Ishikawa (cell line): ENCODE data around the gene LDLRAP1.
A peak's percentile ranks its signal among the peaks of the same experiment; 100 is the strongest.

Experiments
- CEBPB ChIP-seq: IDR thresholded peaks from 2 replicates; pipeline ENCODE4 v1.6.1; 2012
- CREB1 ChIP-seq: IDR thresholded peaks from 2 replicates; pipeline ENCODE4 v1.6.1; 2012; ENCODE audit warnings: low read depth
- EGR1 ChIP-seq: IDR thresholded peaks from 2 replicates; pipeline ENCODE4 v1.6.1; 2012
- EP300 ChIP-seq: IDR thresholded peaks from 2 replicates; pipeline ENCODE4 v1.6.1; 2012; ENCODE audit warnings: borderline replicate concordance
- FOXM1 ChIP-seq: IDR thresholded peaks from 2 replicates; pipeline ENCODE4 v1.6.1; 2012; ENCODE audit warnings: low read depth, borderline replicate concordance
- MAX ChIP-seq: IDR thresholded peaks from 2 replicates; pipeline ENCODE4 v1.6.1; 2012
- NFIC ChIP-seq: IDR thresholded peaks from 2 replicates; pipeline ENCODE4 v1.6.1; 2012
- RAD21 ChIP-seq: IDR thresholded peaks from 2 replicates; pipeline ENCODE4 v1.6.1; 2012; ENCODE audit warnings: low read depth
- REST ChIP-seq: IDR thresholded peaks from 2 replicates; pipeline ENCODE4 v1.6.1; 2012; ENCODE audit warnings: low read depth, mild to moderate bottlenecking
- TAF1 ChIP-seq: IDR thresholded peaks from 2 replicates; pipeline ENCODE4 v1.6.1; 2012; ENCODE audit warnings: low read depth, mild to moderate bottlenecking
- TCF12 ChIP-seq: IDR thresholded peaks from 2 replicates; pipeline ENCODE4 v1.6.1; 2012; ENCODE audit warnings: low read depth
- TEAD4 ChIP-seq: IDR thresholded peaks from 2 replicates; pipeline ENCODE4 v1.6.1; 2012
- USF1 ChIP-seq: IDR thresholded peaks from 2 replicates; pipeline ENCODE4 v1.6.1; 2012
- YY1 ChIP-seq: IDR thresholded peaks from 2 replicates; pipeline ENCODE4 v1.6.1; 2012; ENCODE audit warnings: low read depth
- ZBTB7A ChIP-seq: IDR thresholded peaks from 2 replicates; pipeline ENCODE4 v1.6.1; 2012; ENCODE audit warnings: low read depth

The LDLRAP1 gene

DNA sequence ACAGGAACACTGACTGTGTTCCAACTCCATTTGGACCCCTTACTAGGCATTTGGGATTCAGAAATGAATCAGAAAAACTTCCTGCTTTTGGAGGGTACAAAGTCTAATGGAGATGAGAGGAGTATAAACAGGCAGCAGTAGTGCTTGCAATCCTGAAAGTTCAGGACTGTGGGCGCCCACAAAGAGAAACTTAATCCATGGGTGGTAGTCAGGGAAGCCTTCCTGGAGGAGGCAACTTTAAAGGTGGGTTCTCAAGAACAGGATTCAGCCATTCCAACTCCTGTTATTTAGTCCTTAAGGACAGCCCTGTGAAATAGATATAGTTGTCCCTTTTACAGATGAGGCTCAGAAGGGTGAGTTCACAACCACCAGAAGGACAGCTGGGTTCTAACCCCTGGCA, 2.0 kb upstream of the LDLRAP1 start:
- TF ChIP-seq RAD21: no peak
- TF ChIP-seq TEAD4: no peak
- no peak for TF ChIP-seq REST

DNA sequence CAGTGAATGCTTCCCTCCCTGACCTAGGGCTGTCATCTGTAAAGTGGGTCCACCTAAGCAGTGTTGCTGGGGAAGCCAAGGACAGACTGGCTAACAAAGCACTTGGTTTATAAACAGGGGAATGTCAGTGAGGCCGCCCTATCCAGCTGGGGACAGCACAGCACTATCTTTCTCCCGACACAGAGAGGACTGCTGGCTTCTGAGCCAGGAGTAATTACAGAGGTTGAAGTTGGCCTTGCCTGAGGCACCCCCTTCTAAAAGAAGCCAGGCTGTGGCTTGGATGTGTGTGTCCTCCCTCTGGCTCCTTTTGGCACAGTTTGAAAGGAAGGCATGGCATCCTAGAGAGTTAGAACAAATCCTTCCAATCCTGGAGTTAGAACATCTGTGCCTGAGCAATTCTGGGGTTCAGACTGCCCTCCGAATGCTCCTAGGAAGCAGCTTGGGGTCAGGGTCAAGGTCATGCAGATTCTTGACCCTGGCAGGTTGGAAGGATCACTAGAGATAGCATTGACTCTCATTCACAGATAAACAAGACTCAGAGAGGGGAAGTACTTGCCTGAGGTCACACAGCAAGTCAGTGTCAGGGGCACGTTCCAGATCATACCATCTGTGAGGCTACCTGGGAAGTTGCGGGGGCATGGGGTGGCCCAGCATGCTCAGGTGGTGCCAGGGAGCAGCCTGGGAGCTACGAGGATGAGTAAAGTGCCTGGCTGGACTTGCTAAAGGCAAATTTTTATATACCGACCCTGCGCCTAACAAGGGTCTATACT, 1.3 kb upstream of the LDLRAP1 start:
- no peak for TF ChIP-seq TCF12
- no peak for TF ChIP-seq CREB1
- no peak for TF ChIP-seq REST
- no peak for TF ChIP-seq ZBTB7A
- no peak for TF ChIP-seq NFIC
- no peak for TF ChIP-seq EP300
- no peak for TF ChIP-seq TEAD4
- no peak for TF ChIP-seq FOXM1
- TF ChIP-seq MAX: no peak
- TF ChIP-seq USF1: no peak
- TF ChIP-seq CEBPB: no peak

DNA sequence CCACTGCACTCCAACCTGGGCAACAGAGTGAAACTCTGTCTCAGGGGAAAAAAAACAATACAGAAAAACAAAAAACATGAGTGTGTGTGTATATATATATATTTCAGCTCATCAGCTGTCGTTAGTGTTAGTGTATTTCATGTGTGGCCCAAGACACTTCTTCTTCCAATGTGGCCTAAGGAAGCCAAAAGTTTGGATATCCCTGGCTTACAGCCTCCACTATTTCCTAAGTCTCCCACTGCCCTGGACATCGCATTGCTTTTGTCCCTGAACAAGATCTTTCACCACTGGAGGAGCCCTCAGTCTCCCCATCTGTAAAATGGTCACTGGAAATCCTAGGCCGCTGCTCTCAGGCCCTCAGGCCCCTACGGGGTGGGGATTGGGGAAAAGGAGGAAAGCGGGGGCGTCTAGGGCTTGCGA, 391 bp upstream of the LDLRAP1 start:
- no peak for TF ChIP-seq MAX
- TF ChIP-seq NFIC: no peak
- TF ChIP-seq CEBPB: no peak
- TF ChIP-seq TAF1: no peak
- no peak for TF ChIP-seq YY1
- no peak for TF ChIP-seq FOXM1
- peak; percentile 36; the same call in 1 of the 2 replicates for TF ChIP-seq EGR1
- TF ChIP-seq TEAD4: no peak
- no peak for TF ChIP-seq ZBTB7A

- TF ChIP-seq FOXM1: no peak
- TF ChIP-seq MAX: no peak
- TF ChIP-seq TCF12: no peak
- TF ChIP-seq NFIC: no peak
- no peak for TF ChIP-seq YY1
- no peak for TF ChIP-seq CREB1
- no peak for TF ChIP-seq REST
- TF ChIP-seq EGR1: no peak
- no peak for TF ChIP-seq CEBPB
Observed at GRCh38 chr1:25544243-25544764, 898 bp downstream of the LDLRAP1 start.

- no peak for TF ChIP-seq NFIC
- TF ChIP-seq CEBPB: no peak
- TF ChIP-seq YY1: no peak
- no peak for TF ChIP-seq TEAD4
- TF ChIP-seq EGR1: no peak
- TF ChIP-seq USF1: no peak
- no peak for TF ChIP-seq REST
- TF ChIP-seq FOXM1: no peak
- TF ChIP-seq RAD21: no peak
- no peak; the same call in 1 of the 2 replicates for TF ChIP-seq ZBTB7A
Observed at GRCh38 chr1:25544819-25545218, 1.4 kb downstream of the LDLRAP1 start.
